Right atrium auricular region (tissue), 2 donors: Measurements from ENCODE around the gene RERE. TPM values are rescaled to one million over a fixed set of nuclear protein-coding genes. Genes with fewer than 3 reads are reported as not detected.

Source experiments
- DNase-seq: peaks from one replicate; pipeline ENCODE4 v3.0.0-alpha.2; 2019; ENCODE audit warnings: low spot score
- H3K27ac ChIP-seq, 2 donors: fragments of 200-600 bp; sonication (generic); 1 replicate in 1 of 2; 2 replicates in 1 of 2; pipeline ENCODE4 v1.5.1; 2016 to 2019
- H3K27me3 ChIP-seq, 2 donors: fragments of 200-600 bp; sonication (generic); one replicate each; pipeline versions ENCODE4 v1.5.1 to v1.6.0; 2017 to 2019
- H3K36me3 ChIP-seq: fragments of 200-600 bp; sonication (generic); one replicate; pipeline ENCODE4 v1.5.1; 2016
- H3K4me1 ChIP-seq, 2 donors: fragments of 200-600 bp; sonication (generic); one replicate each; pipeline versions ENCODE4 v1.5.1 to v1.6.0; 2017 to 2019
- H3K4me3 ChIP-seq, 2 donors: fragments of 200-600 bp; sonication (generic); 1 replicate in 1 of 2; 2 replicates in 1 of 2; pipeline ENCODE4 v1.5.1; 2017 to 2019; ENCODE audit warnings: mild to moderate bottlenecking in 1 of 2, moderate library complexity in 1 of 2
- H3K9me3 ChIP-seq, 2 donors: fragments of 200-600 bp; sonication (generic); one replicate each; pipeline ENCODE4 v1.5.1; 2019
- total RNA-seq, 2 donors: library from RNA; depleted of rRNA; stranded (reverse); fragments of >200 nt; gene quantifications; one replicate each; pipeline ENCODE4 v1.1.0, GENCODE V29; 2016
- TF ChIP-seq, protein P1 (sequence below), 2 donors: fragments of 200-600 bp; sonication (generic); IDR thresholded peaks; one replicate each; pipeline ENCODE4 v1.5.1; 2019; ENCODE audit warnings: antibody characterized with exemption in 2 of 2

RERE gene
- total RNA-seq, 2 donors from 2014 or later: 99.8 to 125 TPM

DNA sequence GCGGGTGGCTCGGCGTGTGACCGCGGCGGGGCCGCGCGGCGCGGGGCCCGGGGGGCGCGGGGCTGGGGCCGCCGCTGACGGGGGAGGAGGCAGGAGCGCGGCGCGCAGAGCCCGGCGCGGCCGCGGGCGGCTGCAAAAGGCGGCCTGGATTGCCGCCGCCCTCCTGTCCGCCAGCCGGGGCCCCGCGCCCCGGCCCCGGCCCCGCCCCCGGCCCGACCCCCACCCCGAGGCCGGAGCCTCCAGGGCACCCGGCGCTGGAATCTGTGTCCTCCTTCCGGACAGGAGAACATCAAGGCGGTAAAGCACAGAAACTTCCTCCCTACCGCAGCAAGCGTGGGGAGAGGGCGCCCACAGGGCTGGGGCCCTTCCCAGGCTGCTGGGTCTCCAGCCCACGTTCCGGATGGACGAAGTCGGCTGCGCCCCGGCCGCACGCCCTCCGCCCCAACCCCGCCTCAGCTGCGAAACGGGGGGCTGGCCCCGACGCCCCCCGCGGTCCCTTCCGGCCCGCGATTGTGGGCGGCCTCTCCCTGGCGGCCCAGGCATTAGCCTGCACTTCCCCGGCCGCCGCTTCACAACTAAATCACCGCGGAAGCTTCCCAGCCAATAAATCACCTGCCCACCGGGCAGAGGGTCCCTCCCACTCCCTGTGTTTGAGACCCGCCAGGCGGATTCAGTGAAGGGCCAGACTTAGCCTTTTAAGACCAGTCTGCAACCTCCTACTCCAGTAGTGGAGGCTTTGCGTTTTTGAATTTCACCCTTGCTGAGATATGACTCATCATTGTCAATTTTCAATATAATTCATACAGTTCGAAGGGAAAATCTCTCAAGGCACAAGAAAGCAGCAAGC lies 393.5 kb downstream of the RERE start:
- Histone ChIP-seq H3K27me3 (no peaks in the 10 kb centered on the region), H3K9me3 (no peaks in the 10 kb centered on the region), H3K27ac (peak overlapping the region; percentile 98 to 99), H3K36me3 (peaks cover 17% of the 10 kb centered on the region), H3K4me1 (peaks cover 0 to 60% of the 10 kb centered on the region in 2 donors), H3K4me3 (peak overlapping the region; percentile 85 to 87)
- no peak for DNase-seq
- TF ChIP-seq, protein P1, sequence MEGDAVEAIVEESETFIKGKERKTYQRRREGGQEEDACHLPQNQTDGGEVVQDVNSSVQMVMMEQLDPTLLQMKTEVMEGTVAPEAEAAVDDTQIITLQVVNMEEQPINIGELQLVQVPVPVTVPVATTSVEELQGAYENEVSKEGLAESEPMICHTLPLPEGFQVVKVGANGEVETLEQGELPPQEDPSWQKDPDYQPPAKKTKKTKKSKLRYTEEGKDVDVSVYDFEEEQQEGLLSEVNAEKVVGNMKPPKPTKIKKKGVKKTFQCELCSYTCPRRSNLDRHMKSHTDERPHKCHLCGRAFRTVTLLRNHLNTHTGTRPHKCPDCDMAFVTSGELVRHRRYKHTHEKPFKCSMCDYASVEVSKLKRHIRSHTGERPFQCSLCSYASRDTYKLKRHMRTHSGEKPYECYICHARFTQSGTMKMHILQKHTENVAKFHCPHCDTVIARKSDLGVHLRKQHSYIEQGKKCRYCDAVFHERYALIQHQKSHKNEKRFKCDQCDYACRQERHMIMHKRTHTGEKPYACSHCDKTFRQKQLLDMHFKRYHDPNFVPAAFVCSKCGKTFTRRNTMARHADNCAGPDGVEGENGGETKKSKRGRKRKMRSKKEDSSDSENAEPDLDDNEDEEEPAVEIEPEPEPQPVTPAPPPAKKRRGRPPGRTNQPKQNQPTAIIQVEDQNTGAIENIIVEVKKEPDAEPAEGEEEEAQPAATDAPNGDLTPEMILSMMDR (IDR thresholded peaks at IDR 0.05): peak in 1 of 2 donors; percentile 35

DNA sequence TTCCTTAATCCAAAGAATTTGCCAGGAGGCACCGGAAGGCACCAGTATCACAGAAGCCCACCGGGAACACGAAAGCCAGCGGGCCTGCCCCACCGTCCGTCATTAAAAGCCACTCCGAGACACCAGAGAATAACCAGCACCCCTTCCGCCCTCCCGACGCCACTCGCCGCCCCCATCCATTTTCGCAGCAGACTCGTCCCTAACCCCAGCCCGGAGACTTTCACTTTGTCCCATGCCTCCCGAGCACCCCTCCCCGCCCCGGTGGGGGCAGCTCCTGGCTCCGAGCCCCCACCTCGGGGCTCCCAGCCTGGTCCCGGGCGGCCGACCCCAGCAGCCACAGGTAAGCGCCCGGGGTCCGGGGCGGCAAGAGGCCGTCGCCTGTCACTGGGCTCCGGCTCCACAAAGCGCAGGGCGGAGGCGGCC lies 394.2 kb downstream of the RERE start:
- Histone ChIP-seq H3K4me1 (peaks cover 0 to 66% of the 10 kb centered on the region in 2 donors), H3K4me3 (peak overlapping the region; percentile 85 to 87)
- DNase-seq: no peak

DNA sequence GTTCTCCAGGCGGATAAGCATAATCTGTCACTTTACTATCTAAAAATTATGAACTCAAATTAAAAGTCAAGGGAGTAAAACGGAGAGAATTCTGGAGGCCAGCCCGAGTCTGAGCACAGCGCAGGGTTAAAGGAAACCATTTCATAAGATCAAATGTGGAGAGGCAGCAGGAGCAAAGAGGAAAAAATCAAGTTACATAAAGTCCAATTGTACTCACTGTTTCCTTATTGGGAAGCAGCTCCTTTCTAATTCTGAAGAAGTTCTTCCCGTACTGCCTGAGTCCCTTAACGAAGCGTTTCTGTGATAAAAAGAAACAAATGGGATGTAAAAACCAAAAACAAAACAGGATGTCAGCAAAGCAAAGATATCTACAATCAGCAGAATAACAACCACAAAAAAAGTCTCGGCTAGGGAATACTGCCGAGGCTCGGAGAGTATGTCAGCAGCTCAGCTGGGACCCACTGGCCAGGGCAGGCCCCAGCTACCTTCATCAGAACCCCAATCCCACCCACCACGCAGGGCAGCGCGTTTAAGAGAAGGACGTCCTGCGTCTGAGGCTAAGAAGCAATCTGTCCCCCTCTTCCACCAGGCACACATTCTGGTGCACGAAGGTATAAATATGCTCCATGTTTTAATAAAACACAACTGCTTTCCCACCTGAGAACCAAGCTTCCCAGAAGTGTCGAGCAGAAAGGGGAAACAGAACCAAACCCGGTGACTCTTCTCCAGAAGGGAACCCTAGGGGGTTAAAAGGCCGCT lies 394.8 kb downstream of the RERE start:
- H3K27ac ChIP-seq: peak overlapping the region; percentile 98 to 99
- TF ChIP-seq, protein P1 (IDR thresholded peaks at IDR 0.05): no peak
- H3K4me3 ChIP-seq: peak overlapping the region; percentile 85 to 87
- H3K4me1 ChIP-seq: peaks cover 0 to 72% of the 10 kb centered on the region in 2 donors
- no peak for DNase-seq
- peaks cover 30% of the 10 kb centered on the region for H3K36me3 ChIP-seq
- H3K9me3 ChIP-seq: no peaks in the 10 kb centered on the region
- no peaks in the 10 kb centered on the region for H3K27me3 ChIP-seq

More for the DNA sequence above, 394.2 kb downstream of the RERE start:
- no peaks in the 10 kb centered on the region for H3K9me3 ChIP-seq
- TF ChIP-seq, protein P1 (IDR thresholded peaks at IDR 0.05): no peak
- H3K27me3 ChIP-seq: no peaks in the 10 kb centered on the region
- H3K27ac ChIP-seq: peak overlapping the region; percentile 98 to 99
- H3K36me3 ChIP-seq: peaks cover 24% of the 10 kb centered on the region

DNA sequence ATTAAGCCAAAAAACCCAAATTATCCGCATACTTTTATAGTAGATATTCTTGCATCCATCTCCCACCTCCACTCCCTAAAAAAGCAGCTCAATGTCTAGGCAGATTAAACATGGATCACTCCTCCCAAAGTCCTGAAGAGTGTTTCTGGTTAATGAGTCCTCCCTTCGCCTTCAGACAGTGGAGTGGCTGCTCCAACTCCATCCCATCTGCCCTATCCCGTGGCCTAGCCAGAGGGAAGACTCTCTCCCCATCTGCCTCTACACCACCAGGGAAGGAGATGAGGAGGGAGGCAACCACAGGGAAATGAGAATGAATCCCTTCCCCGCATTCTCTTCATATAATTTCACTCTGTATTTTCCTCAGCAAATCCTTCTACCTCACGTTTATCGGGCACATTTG lies 395.7 kb downstream of the RERE start:
- no peaks in the 10 kb centered on the region for H3K27me3 ChIP-seq
- H3K9me3 ChIP-seq: no peaks in the 10 kb centered on the region
- H3K36me3 ChIP-seq: peaks cover 39% of the 10 kb centered on the region
- TF ChIP-seq, protein P1 (IDR thresholded peaks at IDR 0.05): no peak
- DNase-seq: no peak
- peaks cover 0 to 75% of the 10 kb centered on the region in 2 donors for H3K4me1 ChIP-seq
- peak overlapping the region; percentile 98 to 99 for H3K27ac ChIP-seq
- peak overlapping the region; percentile 85 to 87 for H3K4me3 ChIP-seq

DNA sequence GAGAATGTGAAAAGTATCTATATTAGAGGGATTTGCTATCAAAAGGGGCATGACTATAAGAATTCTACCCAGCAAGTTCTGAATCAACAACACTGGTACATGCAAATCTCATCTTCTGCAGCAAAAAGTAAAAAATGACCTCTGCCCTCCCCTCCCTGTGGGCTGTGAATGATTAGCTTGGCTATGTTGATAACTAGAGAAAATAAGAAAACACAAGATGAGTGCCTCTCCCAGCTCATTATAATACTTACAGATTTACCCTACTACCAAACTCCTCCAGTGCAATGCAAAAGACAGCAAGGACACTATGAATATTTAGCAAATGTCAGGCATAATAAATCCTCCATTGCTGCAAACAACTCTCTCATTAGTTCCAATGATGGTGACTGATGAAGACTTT lies 397.1 kb downstream of the RERE start:
- TF ChIP-seq, protein P1 (IDR thresholded peaks at IDR 0.05): no peak
- no peaks in the 10 kb centered on the region for H3K27me3 ChIP-seq
- H3K36me3 ChIP-seq: peaks cover 49% of the 10 kb centered on the region
- no peak for DNase-seq
- H3K9me3 ChIP-seq: no peaks in the 10 kb centered on the region
- peak overlapping the region; percentile 85 to 87 for H3K4me3 ChIP-seq
- peaks cover 0 to 74% of the 10 kb centered on the region in 2 donors for H3K4me1 ChIP-seq
- H3K27ac ChIP-seq: peak overlapping the region; percentile 98 to 99
